ENCODE measurements around the gene GLCE. TPM values are rescaled to one million over a fixed set of nuclear protein-coding genes. Genes with fewer than 3 reads are reported as not detected.
A peak's percentile ranks its signal among the peaks of the same experiment; 100 is the strongest.

The GLCE gene
- total RNA-seq, 2 donors from 2014 or later: 16.3 to 17.2 TPM

DNA sequence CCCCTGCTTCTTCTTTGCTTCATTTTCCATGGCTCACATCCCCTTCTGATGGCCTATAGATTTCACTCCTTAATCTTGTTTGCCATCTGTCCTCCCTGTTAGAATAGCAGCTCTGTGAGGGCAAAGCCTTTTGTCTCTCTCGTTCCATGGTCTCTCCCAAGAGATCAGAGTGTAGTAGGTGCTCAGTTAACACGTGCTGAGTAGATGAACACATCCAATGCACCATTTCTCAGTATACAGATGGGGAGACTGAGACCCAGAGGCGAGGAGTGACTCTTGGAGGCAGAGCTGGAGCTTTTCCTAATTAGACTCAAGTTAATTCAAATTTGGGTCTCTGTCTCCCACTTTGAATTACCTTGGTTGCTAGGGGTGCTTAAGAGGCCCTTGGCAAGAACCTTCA is 142.5 kb downstream of the GLCE start:
- H3K27ac Mint-ChIP-seq: no peak overlapping the region
- H3K27me3 Mint-ChIP-seq (ENCODE audit: insufficient read depth): peaks cover 18% of the 10 kb centered on the region
- H3K4me1 Mint-ChIP-seq: peaks cover 16% of the 10 kb centered on the region
- H3K9me3 Mint-ChIP-seq: peaks cover 3% of the 10 kb centered on the region
- TF ChIP-seq, protein P1, sequence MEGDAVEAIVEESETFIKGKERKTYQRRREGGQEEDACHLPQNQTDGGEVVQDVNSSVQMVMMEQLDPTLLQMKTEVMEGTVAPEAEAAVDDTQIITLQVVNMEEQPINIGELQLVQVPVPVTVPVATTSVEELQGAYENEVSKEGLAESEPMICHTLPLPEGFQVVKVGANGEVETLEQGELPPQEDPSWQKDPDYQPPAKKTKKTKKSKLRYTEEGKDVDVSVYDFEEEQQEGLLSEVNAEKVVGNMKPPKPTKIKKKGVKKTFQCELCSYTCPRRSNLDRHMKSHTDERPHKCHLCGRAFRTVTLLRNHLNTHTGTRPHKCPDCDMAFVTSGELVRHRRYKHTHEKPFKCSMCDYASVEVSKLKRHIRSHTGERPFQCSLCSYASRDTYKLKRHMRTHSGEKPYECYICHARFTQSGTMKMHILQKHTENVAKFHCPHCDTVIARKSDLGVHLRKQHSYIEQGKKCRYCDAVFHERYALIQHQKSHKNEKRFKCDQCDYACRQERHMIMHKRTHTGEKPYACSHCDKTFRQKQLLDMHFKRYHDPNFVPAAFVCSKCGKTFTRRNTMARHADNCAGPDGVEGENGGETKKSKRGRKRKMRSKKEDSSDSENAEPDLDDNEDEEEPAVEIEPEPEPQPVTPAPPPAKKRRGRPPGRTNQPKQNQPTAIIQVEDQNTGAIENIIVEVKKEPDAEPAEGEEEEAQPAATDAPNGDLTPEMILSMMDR (conservative IDR thresholded peaks at IDR 0.05): no peak
- H3K9ac ChIP-seq (ENCODE audit: extremely low read depth, low read length, poor library complexity, severe bottlenecking): no peak overlapping the region
- peaks cover 51% of the 10 kb centered on the region for H3K36me3 Mint-ChIP-seq (ENCODE audit: low read depth)
- WGBS, 2 experiments (ENCODE audit: insufficient coverage in 1 of 2, insufficient read length in 1 of 2): 86 to 100% methylated on average over 1 to 3 of the region's 3 CpGs
- no peak overlapping the region for H3K4me3 Mint-ChIP-seq
- no peak overlapping the region for H3K27ac ChIP-seq (ENCODE audit: low read depth, low read length)
- H3K36me3 ChIP-seq (ENCODE audit: control insufficient read depth, insufficient read depth, low read length): peaks cover 40% of the 10 kb centered on the region
- no peaks in the 10 kb centered on the region for H3K9me3 ChIP-seq (ENCODE audit: control insufficient read depth, low read length)
- H3K27me3 ChIP-seq (ENCODE audit: control insufficient read depth, insufficient read depth, low read length, poor library complexity, severe bottlenecking): peaks cover 6% of the 10 kb centered on the region
- DNase-seq: no peak
- no peak overlapping the region for H3K4me3 ChIP-seq (ENCODE audit: low read length)
- no peaks in the 10 kb centered on the region for H3K4me1 ChIP-seq (ENCODE audit: control insufficient read depth, insufficient read depth, low read length)

DNA sequence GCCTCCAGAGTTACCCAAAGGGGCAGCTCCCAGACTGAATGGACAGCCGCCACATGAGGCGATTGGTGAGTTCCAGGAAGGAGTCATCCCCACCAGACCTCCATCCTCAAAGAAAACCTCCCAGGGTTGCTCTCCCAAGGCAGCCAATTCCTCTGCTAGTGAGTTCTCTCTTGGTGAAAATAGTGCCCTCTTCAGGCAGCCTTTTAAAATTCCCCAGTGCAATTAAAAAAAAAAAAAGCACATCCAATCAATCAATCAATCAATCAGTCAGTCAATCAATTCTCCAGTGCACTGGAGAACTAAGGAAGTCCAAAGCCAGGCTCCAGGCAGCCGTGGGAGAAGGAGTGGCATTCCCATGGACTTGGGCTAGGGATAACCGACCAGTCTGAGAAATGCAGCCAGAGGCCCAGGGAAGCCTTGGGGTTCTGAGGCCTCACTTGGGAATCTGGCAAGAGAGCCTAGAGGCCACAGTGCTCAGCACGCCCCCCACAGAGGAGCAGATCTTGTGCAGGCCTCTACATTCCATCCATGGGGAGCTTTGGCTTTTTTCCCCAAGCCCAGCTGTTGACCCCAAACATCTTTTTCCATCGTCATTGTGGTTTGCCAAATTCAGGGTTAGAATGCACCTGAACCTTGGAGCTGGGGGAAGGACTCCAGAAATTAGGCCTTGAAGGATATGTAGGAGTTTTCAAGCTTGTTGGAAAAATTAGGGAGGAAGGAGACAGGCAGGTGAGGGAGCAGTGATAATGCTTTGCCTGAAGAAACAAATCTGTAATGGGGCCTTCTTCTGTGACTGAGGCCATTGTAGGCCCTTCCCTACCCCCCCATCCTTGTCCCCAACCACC is 143.1 kb downstream of the GLCE start:
- TF ChIP-seq, protein P1 (conservative IDR thresholded peaks at IDR 0.05): peak; percentile 72
- H3K4me1 Mint-ChIP-seq: peaks cover 13% of the 10 kb centered on the region
- no peak overlapping the region for H3K27ac ChIP-seq (ENCODE audit: low read depth, low read length)
- H3K36me3 Mint-ChIP-seq (ENCODE audit: low read depth): peaks cover 55% of the 10 kb centered on the region
- no peaks in the 10 kb centered on the region for H3K9me3 ChIP-seq (ENCODE audit: control insufficient read depth, low read length)
- H3K36me3 ChIP-seq (ENCODE audit: control insufficient read depth, insufficient read depth, low read length): peaks cover 45% of the 10 kb centered on the region
- H3K9me3 Mint-ChIP-seq: peaks cover 3% of the 10 kb centered on the region
- no peak overlapping the region for H3K4me3 ChIP-seq (ENCODE audit: low read length)
- peaks cover 14% of the 10 kb centered on the region for H3K27me3 Mint-ChIP-seq (ENCODE audit: insufficient read depth)
- H3K27ac Mint-ChIP-seq: no peak overlapping the region
- no peak overlapping the region for H3K4me3 Mint-ChIP-seq
- WGBS, 2 experiments (ENCODE audit: insufficient coverage in 1 of 2, insufficient read length in 1 of 2): 78 to 81% methylated on average over 4 to 6 of the region's 6 CpGs
- H3K9ac ChIP-seq (ENCODE audit: extremely low read depth, low read length, poor library complexity, severe bottlenecking): no peak overlapping the region
- H3K4me1 ChIP-seq (ENCODE audit: control insufficient read depth, insufficient read depth, low read length): no peaks in the 10 kb centered on the region
- DNase-seq: no peak
- no peaks in the 10 kb centered on the region for H3K27me3 ChIP-seq (ENCODE audit: control insufficient read depth, insufficient read depth, low read length, poor library complexity, severe bottlenecking)

DNA sequence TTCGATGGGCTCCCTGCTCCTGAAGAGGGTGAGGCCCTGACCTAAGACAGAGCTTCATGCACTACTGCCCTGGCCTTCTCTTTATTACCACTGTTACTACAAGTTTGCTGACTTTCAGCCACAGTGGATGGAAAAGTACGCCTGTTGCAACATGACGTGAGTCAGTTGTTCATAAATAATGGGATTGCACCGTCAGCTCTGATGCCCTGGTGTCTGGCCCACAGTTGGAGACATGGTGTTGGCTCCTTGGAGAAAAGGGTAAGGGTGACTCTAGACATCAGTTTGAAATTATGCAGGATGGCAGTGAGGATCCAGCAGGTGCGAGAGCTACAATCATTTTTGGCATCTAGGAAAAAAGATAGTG is 143.7 kb downstream of the GLCE start:
- TF ChIP-seq, protein P1 (conservative IDR thresholded peaks at IDR 0.05): no peak
- no peak overlapping the region for H3K27ac ChIP-seq (ENCODE audit: low read depth, low read length)
- peaks cover 13% of the 10 kb centered on the region for H3K4me1 Mint-ChIP-seq
- peaks cover 14% of the 10 kb centered on the region for H3K27me3 Mint-ChIP-seq (ENCODE audit: insufficient read depth)
- 73 to 82% methylated on average over 4 to 5 of the region's 5 CpGs for WGBS, 2 experiments (ENCODE audit: insufficient coverage in 1 of 2, insufficient read length in 1 of 2)
- H3K4me3 ChIP-seq (ENCODE audit: low read length): no peak overlapping the region
- H3K36me3 Mint-ChIP-seq (ENCODE audit: low read depth): peaks cover 61% of the 10 kb centered on the region
- H3K4me3 Mint-ChIP-seq: no peak overlapping the region
- no peak overlapping the region for H3K27ac Mint-ChIP-seq
- no peak for DNase-seq
- H3K36me3 ChIP-seq (ENCODE audit: control insufficient read depth, insufficient read depth, low read length): peaks cover 47% of the 10 kb centered on the region
- H3K9me3 Mint-ChIP-seq: peaks cover 3% of the 10 kb centered on the region
- H3K4me1 ChIP-seq (ENCODE audit: control insufficient read depth, insufficient read depth, low read length): no peaks in the 10 kb centered on the region
- no peak overlapping the region for H3K9ac ChIP-seq (ENCODE audit: extremely low read depth, low read length, poor library complexity, severe bottlenecking)
- no peaks in the 10 kb centered on the region for H3K27me3 ChIP-seq (ENCODE audit: control insufficient read depth, insufficient read depth, low read length, poor library complexity, severe bottlenecking)
- H3K9me3 ChIP-seq (ENCODE audit: control insufficient read depth, low read length): no peaks in the 10 kb centered on the region

All from endodermal cell (in vitro differentiated cells).